Measurements from ENCODE around the gene IKZF5.

GRCh38 chr10:123014772-123015171 lies 6.2 kb upstream of the IKZF5 start:
- TF ChIP-seq ELF1 (tag; IDR thresholded peaks at IDR 0.05), result no peak
- TF ChIP-seq MAFK (IDR thresholded peaks at IDR 0.05; ENCODE audit: low read length), result no peak
- TF ChIP-seq ZNF12 (CRISPR knock-in tag; IDR thresholded peaks at IDR 0.05), result no peak
- TF ChIP-seq CTCF (IDR thresholded peaks at IDR 0.05 in 2 of 3, conservative IDR thresholded peaks at IDR 0.05 in 1 of 3; ENCODE audit: insufficient read depth in 2 of 3, low read depth in 1 of 3, low read length in 3 of 3), result no peak

All from K562 (cell line).